Endothelial cell of umbilical vein (primary cell): ENCODE results near the gene NUDT16L1. TPM values are rescaled to one million over a fixed set of nuclear protein-coding genes. Genes with fewer than 3 reads are reported as not detected.

ENCODE experiments used
- BruUV-seq: library from RNA; stranded (reverse); fragments of 400-500 nt; replicated peaks from 2 replicates; lab custom pipeline; 2021; lab: Mats Ljungman, UMichigan
- CTCF ChIA-PET: fragments of 300-600, 350-600 bp; sonication (Branson Sonifier 250); formaldehyde crosslinking; loops from one replicate; lab custom pipeline; 2021; ENCODE audit warnings: antibody characterized with exemption, inconsistent platforms; lab: Charles Lee
- POLR2A ChIA-PET: fragments of 300-600, 350-600 bp; sonication (Branson Sonifier 250); formaldehyde crosslinking; loops from one replicate; lab custom pipeline; 2021; ENCODE audit warnings: antibody characterized with exemption, inconsistent platforms; lab: Charles Lee
- DNase-seq: peaks from one replicate; pipeline ENCODE4 v3.0.0-alpha.2; 2011; ENCODE audit warnings: low read depth, low spot score
- FAIRE-seq: peaks from 2 replicates; lab custom pipeline; 2011; peaks lifted over from hg19 to GRCh38; lab: Jason Lieb, UNC
- H2AFZ ChIP-seq: 2 replicates; pipeline ENCODE4 v1.6.0; 2012; ENCODE audit warnings: low read depth, low read length, control low read depth, inconsistent platforms
- H3K27ac ChIP-seq: 2 replicates; pipeline ENCODE4 v1.5.1; 2011; ENCODE audit warnings: low read depth, mild to moderate bottlenecking, control low read depth, low read length, moderate library complexity; ENCODE audit not compliant: insufficient read depth
- H3K27me3 ChIP-seq, 2 experiments: 2 replicates each; pipeline versions ENCODE4 v1.6.0 to v1.6.1; 2011; ENCODE audit warnings: low read length in 2 of 2, mixed read lengths in 1 of 2; ENCODE audit not compliant: control insufficient read depth in 2 of 2, insufficient read depth in 2 of 2
- H3K36me3 ChIP-seq, 2 experiments: 2 replicates in 1 of 2; 3 replicates in 1 of 2; pipeline ENCODE4 v1.5.1; 2011; ENCODE audit warnings: low read length in 2 of 2, mild to moderate bottlenecking in 1 of 2, moderate library complexity in 1 of 2; ENCODE audit not compliant: control insufficient read depth in 2 of 2, insufficient read depth in 2 of 2; ENCODE audit errors: extremely low read depth in 1 of 2
- H3K4me1 ChIP-seq: 3 replicates; pipeline ENCODE4 v1.5.1; 2011; ENCODE audit warnings: mild to moderate bottlenecking, low read length; ENCODE audit not compliant: control insufficient read depth, insufficient read depth; ENCODE audit errors: extremely low read depth
- H3K4me2 ChIP-seq: 2 replicates; pipeline ENCODE4 v1.6.1; 2011; ENCODE audit warnings: low read length, control low read depth, mixed read lengths; ENCODE audit not compliant: insufficient read depth
- H3K4me3 ChIP-seq, 3 experiments: fragments of 200-600 bp in 1 of 3; sonication (generic), shearing (Covaris generic) in 1 of 3; replicated peaks in 1 of 3; 2 replicates each; pipeline ENCODE4 v1.5.1; 2011 to 2016; ENCODE audit warnings: control low read depth in 3 of 3, low read length in 3 of 3, mild to moderate bottlenecking in 2 of 3, inconsistent platforms in 1 of 3, low read depth in 1 of 3, moderate library complexity in 1 of 3; ENCODE audit not compliant: insufficient read depth in 1 of 3
- H3K79me2 ChIP-seq: 2 replicates; pipeline ENCODE4 v1.6.0; 2012; ENCODE audit warnings: low read length, inconsistent platforms; ENCODE audit not compliant: control insufficient read depth, insufficient read depth
- H3K9ac ChIP-seq: replicated peaks from 2 replicates; pipeline ENCODE3; 2011; ENCODE audit warnings: low read length, control low read depth; ENCODE audit not compliant: insufficient read depth; ENCODE audit errors: extremely low read depth
- H3K9me1 ChIP-seq: replicated peaks from 3 replicates; pipeline ENCODE4 v1.6.0; 2011; ENCODE audit warnings: mild to moderate bottlenecking, low read length; ENCODE audit not compliant: control insufficient read depth, insufficient read depth; ENCODE audit errors: extremely low read depth
- H3K9me3 ChIP-seq: replicated peaks from 2 replicates; pipeline ENCODE4 v1.5.1; 2012; ENCODE audit warnings: low read length, inconsistent platforms; ENCODE audit not compliant: control insufficient read depth, insufficient read depth
- H4K20me1 ChIP-seq: replicated peaks from 2 replicates; pipeline ENCODE3; 2011; ENCODE audit warnings: mild to moderate bottlenecking, low read length; ENCODE audit not compliant: control insufficient read depth, insufficient read depth; ENCODE audit errors: extremely low read depth
- CTCF ChIP-seq, 2 donors: IDR thresholded peaks; 1 replicate in 1 of 2; 2 replicates in 1 of 2; pipeline ENCODE4 v1.5.1; 2011; ENCODE audit warnings: low read length in 2 of 2, mild to moderate bottlenecking in 2 of 2, moderate library complexity in 2 of 2, control low read depth in 1 of 2, inconsistent platforms in 1 of 2, low read depth in 1 of 2; ENCODE audit not compliant: insufficient read depth in 1 of 2; ENCODE audit errors: extremely low read depth in 1 of 2
- JUN ChIP-seq: IDR thresholded peaks from 2 replicates; pipeline ENCODE4 v1.6.1; 2011; ENCODE audit warnings: borderline replicate concordance, low read depth; ENCODE audit not compliant: insufficient read length, insufficient read depth
- MYC ChIP-seq: IDR thresholded peaks from one replicate; pipeline ENCODE4 v1.6.1; 2011; ENCODE audit warnings: mild to moderate bottlenecking, low read depth, low read length
- POLR2A ChIP-seq: IDR thresholded peaks from 2 replicates; pipeline ENCODE4 v1.6.1; 2012; ENCODE audit warnings: low read depth, mild to moderate bottlenecking, control low read depth, low read length
- POLR2AphosphoS5 ChIP-seq: IDR thresholded peaks from 2 replicates; pipeline ENCODE4 v1.6.1; 2012; ENCODE audit warnings: low read depth, mild to moderate bottlenecking, control low read depth, low read length, moderate library complexity; ENCODE audit not compliant: insufficient read depth
- dilution Hi-C: fragments of 300-500 bp; cut with MboI; formaldehyde crosslinking; loops from one replicate; pipeline ENCODE4 v1.15.0; 2019; ENCODE audit warnings: low sequenced_read_pairs; ENCODE audit not compliant: extremely low pct_ligation_motif_present
- intact Hi-C: fragments of 100-400 bp; cut with micrococcal nuclease; formaldehyde crosslinking; loops from one replicate; pipeline ENCODE4 v1.10.0; 2022
- polyA plus RNA-seq, 4 experiments: library from polyadenylated mRNA; depleted of rRNA in 3 of 4; stranded (reverse) in 3 of 4; unstranded in 1 of 4; fragments of >200 nt; gene quantifications; 2 replicates each; pipeline versions ENCODE4 v1.2.1 to v1.2.3, GENCODE V29; 2011 to 2012; ENCODE audit warnings: missing spikeins in 1 of 4
- total RNA-seq: library from RNA; stranded (reverse); gene quantifications from 2 replicates; pipeline ENCODE4 v1.2.3, GENCODE V29; 2021

NUDT16L1 gene
- total and polyA plus RNA-seq, 2 donors (not counting 3 experiments of a cell fraction or from before 2014, with no cell fraction given) = 24.7 to 53.1 TPM

- POLR2A ChIA-PET = interaction anchor here (0.7 kb wide), 1 partner anchor 1042 kb away, joined by 3 read pairs; no protein-coding TSS in a partner anchor
- intact Hi-C loops (no loop called here), dilution Hi-C loops (no loop called here)
Observed at GRCh38 chr16:4703906-4704305, 10.5 kb downstream of the NUDT16L1 start.

More at GRCh38 chr16:4703906-4704305, 10.5 kb downstream of the NUDT16L1 start:
- BruUV-seq = no TSS peak
- DNase-seq (no peak), FAIRE-seq (no peak)
- H3K27ac ChIP-seq = no peak overlapping the region
- no peak overlapping the region for H3K9ac ChIP-seq
- no peak overlapping the region for H3K4me3 ChIP-seq
- H3K4me1 ChIP-seq = no peaks in the 10 kb centered on the region
- H3K79me2 ChIP-seq = no peaks in the 10 kb centered on the region
- no peak overlapping the region for H3K4me2 ChIP-seq
- no peaks in the 10 kb centered on the region for H4K20me1 ChIP-seq
- H3K9me1 ChIP-seq = no peaks in the 10 kb centered on the region
- H3K27me3 ChIP-seq = no peaks in the 10 kb centered on the region
- H3K9me3 ChIP-seq = no peaks in the 10 kb centered on the region
- no peak for TF ChIP-seq CTCF (IDR thresholded peaks at IDR 0.05; ENCODE audit: extremely low read depth in 1 of 2, insufficient read depth in 1 of 2, low read depth in 1 of 2, low read length in 2 of 2)
- TF ChIP-seq POLR2A = no peak
- TF ChIP-seq POLR2AphosphoS5 = no peak
- TF ChIP-seq JUN = no peak
- TF ChIP-seq MYC = no peak
- H3K36me3 ChIP-seq = peaks cover 3 to 31% of the 10 kb centered on the region in 2 experiments
- no peak overlapping the region for H2AFZ ChIP-seq
- CTCF ChIA-PET = interaction anchor here (0.7 kb wide), 1 partner anchor 30 kb away, joined by 3 read pairs; the partner anchor contains the start of genes ANKS3 and DNAAF8
